ENCODE measurements around the gene PM20D2. TPM values are rescaled to one million over a fixed set of nuclear protein-coding genes. Genes with fewer than 3 reads are reported as not detected.

The PM20D2 gene
- total RNA-seq, 2 experiments from 2014 or later, result 15.5 to 17.4 TPM

- Mint-ChIP-seq H3K9me3 (peaks cover 11% of the 10 kb centered on the region), H3K4me3 (no peak overlapping the region), H3K36me3 (ENCODE audit: low read depth) (no peaks in the 10 kb centered on the region), H3K4me1 (no peaks in the 10 kb centered on the region), H3K27ac (no peak overlapping the region), H3K27me3 (peaks cover 5% of the 10 kb centered on the region)
- DNase-seq, result no peak
- ChIA-PET CTCF (no interaction called here), POLR2A (no interaction called here)
Measured at GRCh38 chr6:89190741-89191140, 44.9 kb downstream of the PM20D2 start.

- no peaks in the 10 kb centered on the region for H3K4me1 Mint-ChIP-seq
- no peak overlapping the region for H3K4me3 Mint-ChIP-seq
- H3K9me3 Mint-ChIP-seq, result peaks cover 13% of the 10 kb centered on the region
- ChIA-PET POLR2A (no interaction called here), CTCF (no interaction called here)
- H3K27ac Mint-ChIP-seq, result no peak overlapping the region
- H3K36me3 Mint-ChIP-seq (ENCODE audit: low read depth), result no peaks in the 10 kb centered on the region
- peaks cover 7% of the 10 kb centered on the region for H3K27me3 Mint-ChIP-seq
- no peak for DNase-seq
Measured at GRCh38 chr6:89194559-89194958, 48.7 kb downstream of the PM20D2 start.

- Mint-ChIP-seq H3K4me3 (no peak overlapping the region), H3K27me3 (peaks cover 7% of the 10 kb centered on the region), H3K9me3 (peaks cover 13% of the 10 kb centered on the region), H3K4me1 (no peaks in the 10 kb centered on the region), H3K36me3 (ENCODE audit: low read depth) (no peaks in the 10 kb centered on the region), H3K27ac (no peak overlapping the region)
- no peak for DNase-seq
- ChIA-PET POLR2A (no interaction called here), CTCF (no interaction called here)
Measured at GRCh38 chr6:89197141-89197540, 51.3 kb downstream of the PM20D2 start.

- ChIA-PET CTCF (no interaction called here), POLR2A (no interaction called here)
- H3K4me3 Mint-ChIP-seq, result no peak overlapping the region
- H3K36me3 Mint-ChIP-seq (ENCODE audit: low read depth), result no peaks in the 10 kb centered on the region
- no peaks in the 10 kb centered on the region for H3K4me1 Mint-ChIP-seq
- H3K27me3 Mint-ChIP-seq, result peaks cover 7% of the 10 kb centered on the region
- no peak overlapping the region for H3K27ac Mint-ChIP-seq
- no peak for DNase-seq
- H3K9me3 Mint-ChIP-seq, result peaks cover 13% of the 10 kb centered on the region
Measured at GRCh38 chr6:89198235-89198634, 52.4 kb downstream of the PM20D2 start.

- Mint-ChIP-seq H3K27me3 (peaks cover 7% of the 10 kb centered on the region), H3K27ac (no peak overlapping the region), H3K9me3 (peaks cover 8% of the 10 kb centered on the region), H3K36me3 (ENCODE audit: low read depth) (no peaks in the 10 kb centered on the region), H3K4me3 (no peak overlapping the region), H3K4me1 (no peaks in the 10 kb centered on the region)
- CTCF ChIA-PET, result no interaction called here
- no peak for DNase-seq
- POLR2A ChIA-PET, result no interaction called here
Measured at GRCh38 chr6:89199579-89199978, 53.7 kb downstream of the PM20D2 start.

GRCh38 chr6:89200706-89201215 is 54.9 kb downstream of the PM20D2 start:
- POLR2A ChIA-PET, result no interaction called here
- Mint-ChIP-seq H3K9me3 (peaks cover under 1% of the 10 kb centered on the region), H3K4me1 (no peaks in the 10 kb centered on the region), H3K27me3 (peaks cover 2% of the 10 kb centered on the region), H3K36me3 (ENCODE audit: low read depth) (no peaks in the 10 kb centered on the region), H3K27ac (no peak overlapping the region), H3K4me3 (no peak overlapping the region)
- no peak for DNase-seq
- CTCF ChIA-PET, result interaction anchor here (0.7 kb wide), 1 partner anchor 61 kb away, joined by 3 read pairs; no protein-coding TSS in a partner anchor

- H3K27me3 Mint-ChIP-seq, result peaks cover 2% of the 10 kb centered on the region
- H3K27ac Mint-ChIP-seq, result no peak overlapping the region
- no peak for DNase-seq
- POLR2A ChIA-PET, result no interaction called here
- H3K9me3 Mint-ChIP-seq, result no peaks in the 10 kb centered on the region
- H3K4me3 Mint-ChIP-seq, result no peak overlapping the region
- CTCF ChIA-PET, result interaction anchor here (0.5 to 0.8 kb wide), 3 partner anchors 21 to 1824 kb away, joined by 3 read pairs; no protein-coding TSS in a partner anchor
- H3K36me3 Mint-ChIP-seq (ENCODE audit: low read depth), result no peaks in the 10 kb centered on the region
- H3K4me1 Mint-ChIP-seq, result no peaks in the 10 kb centered on the region
Measured at GRCh38 chr6:89204096-89204495, 58.2 kb downstream of the PM20D2 start.

GRCh38 chr6:89205819-89206218 is 60.0 kb downstream of the PM20D2 start:
- DNase-seq, result no peak
- ChIA-PET POLR2A (no interaction called here), CTCF (interaction anchor here (0.6 to 1.0 kb wide), 3 partner anchors 14 to 1824 kb away, joined by 3 to 4 read pairs (median 4); no protein-coding TSS in a partner anchor)
- peaks cover 2% of the 10 kb centered on the region for H3K27me3 Mint-ChIP-seq
- no peaks in the 10 kb centered on the region for H3K9me3 Mint-ChIP-seq
- H3K27ac Mint-ChIP-seq, result no peak overlapping the region
- no peak overlapping the region for H3K4me3 Mint-ChIP-seq
- H3K36me3 Mint-ChIP-seq (ENCODE audit: low read depth), result no peaks in the 10 kb centered on the region
- no peaks in the 10 kb centered on the region for H3K4me1 Mint-ChIP-seq

GRCh38 chr6:89208551-89208950 is 62.7 kb downstream of the PM20D2 start:
- Mint-ChIP-seq H3K9me3 (no peaks in the 10 kb centered on the region), H3K36me3 (ENCODE audit: low read depth) (no peaks in the 10 kb centered on the region), H3K27me3 (peaks cover 5% of the 10 kb centered on the region), H3K27ac (no peak overlapping the region), H3K4me1 (no peaks in the 10 kb centered on the region), H3K4me3 (no peak overlapping the region)
- DNase-seq, result no peak
- ChIA-PET CTCF (no interaction called here), POLR2A (no interaction called here)

GRCh38 chr6:89209457-89209856 is 63.6 kb downstream of the PM20D2 start:
- Mint-ChIP-seq H3K9me3 (no peaks in the 10 kb centered on the region), H3K27me3 (peaks cover 12% of the 10 kb centered on the region), H3K36me3 (ENCODE audit: low read depth) (no peaks in the 10 kb centered on the region), H3K27ac (no peak overlapping the region), H3K4me1 (no peaks in the 10 kb centered on the region), H3K4me3 (no peak overlapping the region)
- no peak for DNase-seq
- POLR2A ChIA-PET, result no interaction called here
- CTCF ChIA-PET, result no interaction called here

- peaks cover 31% of the 10 kb centered on the region for H3K27me3 Mint-ChIP-seq
- H3K9me3 Mint-ChIP-seq, result no peaks in the 10 kb centered on the region
- H3K4me3 Mint-ChIP-seq, result no peak overlapping the region
- ChIA-PET CTCF (interaction anchor here (0.9 kb wide), 2 partner anchors 10 to 27 kb away, joined by 3 to 4 read pairs; no protein-coding TSS in a partner anchor), POLR2A (no interaction called here)
- no peak overlapping the region for H3K27ac Mint-ChIP-seq
- H3K36me3 Mint-ChIP-seq (ENCODE audit: low read depth), result no peaks in the 10 kb centered on the region
- no peak for DNase-seq
- H3K4me1 Mint-ChIP-seq, result no peaks in the 10 kb centered on the region
Measured at GRCh38 chr6:89212472-89212871, 66.6 kb downstream of the PM20D2 start.

- CTCF ChIA-PET, result no interaction called here
- H3K27me3 Mint-ChIP-seq, result peaks cover 35% of the 10 kb centered on the region
- no peaks in the 10 kb centered on the region for H3K36me3 Mint-ChIP-seq (ENCODE audit: low read depth)
- H3K27ac Mint-ChIP-seq, result no peak overlapping the region
- DNase-seq, result no peak
- H3K4me1 Mint-ChIP-seq, result no peaks in the 10 kb centered on the region
- H3K9me3 Mint-ChIP-seq, result no peaks in the 10 kb centered on the region
- no peak overlapping the region for H3K4me3 Mint-ChIP-seq
- POLR2A ChIA-PET, result no interaction called here
Measured at GRCh38 chr6:89214197-89214596, 68.3 kb downstream of the PM20D2 start.
